ENCODE measurements around the gene NISCH.

Gene NISCH

DNA sequence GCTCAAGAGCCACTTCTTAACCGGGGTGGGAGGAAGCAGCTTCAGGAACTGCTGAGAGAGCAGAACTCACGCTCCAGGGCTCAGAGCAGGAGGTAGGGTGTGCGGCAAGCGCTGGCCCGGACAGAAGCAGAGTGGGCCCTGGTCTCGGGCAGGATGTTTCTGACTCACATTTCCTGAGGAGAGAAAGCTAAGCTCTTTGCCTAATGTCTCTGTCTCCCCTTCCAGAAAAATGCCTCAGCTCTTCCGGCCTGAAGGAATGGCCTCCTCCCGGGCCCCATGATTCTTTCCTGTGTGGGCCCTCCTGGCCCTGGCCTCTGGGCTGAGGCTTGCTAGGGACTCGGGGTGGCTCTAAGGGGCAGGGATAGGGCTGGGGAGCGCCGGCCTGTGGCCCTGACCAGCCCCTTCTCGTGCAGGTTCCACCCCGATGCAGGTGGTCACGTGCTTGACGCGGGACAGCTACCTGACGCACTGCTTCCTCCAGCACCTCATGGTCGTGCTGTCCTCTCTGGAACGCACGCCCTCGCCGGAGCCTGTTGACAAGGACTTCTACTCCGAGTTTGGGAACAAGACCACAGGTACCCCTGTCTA, 35.6 kb downstream of the NISCH start:
- DNase-seq = peak; percentile 71

DNA sequence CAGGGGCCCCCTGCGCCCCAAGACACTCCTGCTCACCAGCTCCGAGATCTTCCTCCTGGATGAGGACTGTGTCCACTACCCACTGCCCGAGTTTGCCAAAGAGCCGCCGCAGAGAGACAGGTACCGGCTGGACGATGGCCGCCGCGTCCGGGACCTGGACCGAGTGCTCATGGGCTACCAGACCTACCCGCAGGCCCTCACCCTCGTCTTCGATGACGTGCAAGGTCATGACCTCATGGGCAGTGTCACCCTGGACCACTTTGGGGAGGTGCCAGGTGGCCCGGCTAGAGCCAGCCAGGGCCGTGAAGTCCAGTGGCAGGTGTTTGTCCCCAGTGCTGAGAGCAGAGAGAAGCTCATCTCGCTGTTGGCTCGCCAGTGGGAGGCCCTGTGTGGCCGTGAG, 36.7 kb downstream of the NISCH start:
- no peak for DNase-seq

DNA sequence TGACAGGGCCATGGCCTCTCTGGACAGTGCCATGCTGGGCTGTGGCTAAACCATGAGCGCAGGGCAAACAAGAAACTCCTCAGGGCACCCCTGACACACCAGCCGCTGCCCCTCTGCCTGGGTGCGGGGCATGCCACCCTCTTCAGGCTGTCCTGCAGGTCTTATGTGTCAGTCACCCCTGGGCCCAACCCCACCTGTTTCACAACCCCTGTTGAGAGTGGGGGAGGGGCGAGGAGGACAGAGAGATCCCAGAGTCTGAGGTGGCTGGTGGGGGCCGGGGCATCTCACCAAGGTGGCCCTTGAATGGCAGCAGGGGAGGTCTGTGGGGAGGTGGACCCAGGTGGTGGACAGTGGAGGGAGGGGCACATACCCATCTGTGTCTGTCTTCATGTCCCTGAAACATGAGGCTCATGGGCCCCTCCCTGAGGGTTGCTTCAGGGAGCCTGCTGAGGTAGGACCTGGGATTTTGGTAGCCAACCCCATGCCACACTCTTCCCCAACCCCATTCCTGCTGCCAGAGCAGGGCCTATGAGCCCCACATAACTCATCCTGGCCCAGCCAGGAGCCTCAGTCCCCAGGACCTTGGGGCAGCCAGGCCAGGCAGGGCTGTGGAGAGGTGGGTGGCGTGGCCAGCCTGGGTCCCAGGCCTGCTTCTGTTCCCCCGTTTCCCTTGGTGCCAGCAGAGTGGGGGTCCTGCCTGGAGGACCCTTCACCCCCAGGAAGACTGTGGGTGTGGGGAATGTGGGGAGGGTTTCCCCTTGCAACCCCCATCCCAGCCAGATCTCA, 38.0 kb downstream of the NISCH start:
- no peak for DNase-seq

DNA sequence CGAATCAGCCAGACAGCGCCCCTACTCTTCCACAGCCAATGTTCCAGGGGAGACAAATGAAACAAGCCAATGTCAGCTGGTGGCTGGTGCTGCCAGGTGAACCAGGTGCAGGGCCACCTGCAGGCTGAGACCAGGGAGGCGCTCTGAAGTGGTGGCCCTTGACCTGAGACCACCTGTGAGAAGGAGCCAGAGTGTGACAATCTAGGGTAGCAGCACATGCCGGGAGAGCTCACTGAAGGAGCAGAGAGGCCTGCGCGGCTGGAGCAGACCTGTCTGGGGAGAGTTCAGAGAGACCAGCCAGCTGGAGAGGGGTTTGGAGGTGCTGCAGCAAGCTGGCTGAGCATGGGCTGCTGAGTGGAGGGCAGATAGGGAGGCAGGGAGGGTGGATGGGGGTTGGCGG, 39.0 kb downstream of the NISCH start:
- DNase-seq = no peak

DNA sequence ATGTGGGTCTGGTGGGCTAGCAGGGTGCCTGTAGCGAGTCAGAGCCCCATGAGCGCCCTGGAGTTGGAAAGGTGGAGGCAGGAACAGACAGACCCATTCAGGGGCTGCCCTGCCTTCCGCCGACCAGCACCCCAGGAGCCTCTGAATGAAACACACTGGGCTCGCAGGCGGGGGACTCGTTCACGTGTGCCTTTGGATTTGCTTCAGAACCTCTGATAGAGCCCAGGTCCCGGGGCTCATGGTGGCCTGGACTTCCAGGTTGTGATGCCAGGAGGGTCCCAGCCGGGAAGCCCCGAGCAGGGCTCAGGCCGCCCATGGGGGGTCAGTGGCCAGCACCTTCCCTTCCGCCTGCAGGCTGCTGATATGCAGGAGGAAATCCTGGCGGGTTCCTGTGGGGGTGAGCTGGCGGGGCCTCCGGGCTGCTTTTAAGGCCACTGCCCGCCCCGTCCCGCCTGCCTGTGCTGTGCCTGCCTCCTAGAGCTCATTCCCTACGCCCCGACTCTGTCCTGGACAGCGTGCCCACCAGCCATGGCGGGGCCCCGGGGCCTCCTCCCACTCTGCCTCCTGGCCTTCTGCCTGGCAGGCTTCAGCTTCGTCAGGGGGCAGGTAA, 39.6 kb downstream of the NISCH start, which contains the start of gene STAB1:
STAB1 (plus strand) TSS at position 453 of the 610 bp plus-strand sequence; CDS start at position 529, 76 bp downstream.
- DNase-seq = peak; percentile 37

DNA sequence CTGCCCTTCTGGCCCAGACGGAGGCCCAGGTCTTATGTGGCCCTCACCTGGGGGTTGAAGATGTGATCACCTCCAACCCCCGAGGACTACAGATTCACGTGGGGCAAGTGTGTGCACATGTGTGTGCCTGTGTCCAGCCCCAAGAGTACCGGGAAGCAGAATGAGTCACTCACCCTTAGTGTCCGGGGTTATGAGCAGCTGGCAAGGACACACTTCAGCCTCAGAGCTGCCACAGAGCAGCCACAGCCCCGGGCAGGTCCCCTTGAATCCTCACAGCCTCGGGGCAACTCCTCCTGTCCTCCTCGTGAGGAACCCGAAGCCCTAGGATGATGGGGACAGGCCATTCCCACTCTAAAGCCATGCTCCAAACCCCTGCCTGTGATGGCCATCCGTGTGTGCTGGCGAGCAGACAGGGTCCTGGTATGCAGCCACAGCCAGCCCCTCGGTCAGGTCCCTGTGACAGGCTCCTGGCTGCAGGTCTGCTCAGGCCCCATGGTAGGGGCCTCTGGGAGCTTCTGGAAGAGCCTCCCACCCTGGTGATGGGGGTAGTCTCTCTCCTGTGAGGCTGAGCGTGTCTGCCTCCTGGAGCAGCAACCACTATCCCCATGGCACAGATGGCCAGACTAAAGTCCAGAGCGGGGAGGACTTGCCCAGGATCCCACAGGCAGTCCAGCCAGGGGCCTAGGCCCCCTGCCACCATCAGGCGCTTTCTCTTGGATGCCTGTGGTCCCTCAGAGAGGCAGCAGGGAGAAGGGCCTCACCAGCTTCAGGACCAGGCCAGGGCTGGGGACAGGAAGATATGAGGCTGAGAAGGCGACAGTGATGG, 40.6 kb downstream of the NISCH start:
- no peak for DNase-seq

DNA sequence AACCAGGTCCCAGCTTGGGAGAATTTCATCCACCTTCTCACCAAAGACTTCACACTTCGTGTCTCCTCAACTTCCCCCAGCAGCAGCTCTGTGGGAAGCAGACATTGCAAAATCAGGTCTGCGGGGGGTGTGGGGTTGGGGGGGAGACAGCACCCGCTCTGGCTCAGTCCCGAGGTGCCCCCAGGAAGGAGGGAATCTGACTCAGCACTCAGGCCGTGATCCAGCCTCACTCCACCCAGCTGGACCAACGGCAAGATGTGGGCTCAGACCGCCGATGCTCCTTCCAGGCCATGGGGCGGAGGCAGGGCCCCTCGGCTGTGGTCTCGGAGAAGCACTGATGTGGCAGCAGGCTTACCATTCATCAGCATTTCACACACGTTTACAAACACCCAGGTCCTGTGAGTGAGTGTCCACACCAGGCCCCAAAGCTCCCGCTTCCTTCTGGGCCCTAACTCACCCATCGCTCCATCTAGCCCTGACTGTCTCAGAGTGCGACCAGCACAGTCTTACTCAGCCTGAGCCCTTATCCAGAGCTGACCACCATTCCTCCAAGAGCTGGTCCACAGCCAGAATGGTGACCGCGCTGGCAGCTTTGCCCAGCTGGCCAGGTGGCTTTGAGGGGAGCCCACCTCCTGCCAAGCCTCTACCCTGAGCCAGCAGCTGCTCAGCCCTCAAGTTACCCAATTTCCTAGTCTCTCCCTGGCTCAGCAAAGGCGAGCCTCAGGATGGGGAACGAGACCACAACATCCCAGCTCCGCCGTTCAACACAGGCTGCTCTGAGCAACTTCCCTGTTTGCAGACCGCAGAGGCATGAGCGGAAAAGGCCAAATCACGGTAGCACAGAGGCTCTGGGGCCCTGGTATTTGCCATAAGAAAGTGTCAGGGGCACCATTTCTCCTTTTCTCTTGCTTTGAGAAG, 43.0 kb downstream of the NISCH start:
- DNase-seq = peak; percentile 92

DNA sequence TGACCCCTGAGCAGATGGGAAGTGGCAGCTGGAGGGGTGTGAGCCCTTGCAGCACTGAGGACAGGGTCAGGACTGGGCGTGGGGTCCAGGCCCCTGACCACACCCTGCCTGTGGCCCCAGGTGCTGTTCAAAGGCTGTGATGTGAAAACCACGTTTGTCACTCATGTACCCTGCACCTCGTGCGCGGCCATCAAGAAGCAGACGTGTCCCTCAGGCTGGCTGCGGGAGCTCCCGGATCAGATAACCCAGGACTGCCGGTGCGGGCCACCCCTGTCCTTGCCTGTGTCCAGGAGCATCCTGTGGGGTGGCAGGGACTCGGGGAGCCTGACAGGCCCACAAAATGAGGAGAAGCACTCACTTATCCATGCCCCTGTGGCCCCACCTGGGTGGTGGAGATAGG, 45.6 kb downstream of the NISCH start:
- no peak for DNase-seq

DNA sequence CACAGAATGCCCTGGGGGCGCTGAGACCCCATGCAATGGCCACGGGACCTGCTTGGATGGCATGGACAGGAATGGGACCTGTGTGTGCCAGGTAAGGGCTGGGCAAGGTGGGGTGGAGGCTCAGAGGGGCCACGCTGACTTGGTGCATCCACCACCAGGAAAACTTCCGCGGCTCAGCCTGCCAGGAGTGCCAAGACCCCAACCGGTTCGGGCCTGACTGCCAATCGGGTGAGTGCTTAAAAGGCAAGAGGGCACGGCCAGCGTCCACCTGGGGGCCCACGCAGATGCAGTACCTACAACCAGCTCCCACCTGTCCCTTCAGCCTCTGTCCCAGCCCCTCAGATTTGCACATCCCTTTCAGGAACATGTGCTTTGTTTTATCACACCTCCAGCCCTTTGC, 46.6 kb downstream of the NISCH start:
- no peak for DNase-seq

DNA sequence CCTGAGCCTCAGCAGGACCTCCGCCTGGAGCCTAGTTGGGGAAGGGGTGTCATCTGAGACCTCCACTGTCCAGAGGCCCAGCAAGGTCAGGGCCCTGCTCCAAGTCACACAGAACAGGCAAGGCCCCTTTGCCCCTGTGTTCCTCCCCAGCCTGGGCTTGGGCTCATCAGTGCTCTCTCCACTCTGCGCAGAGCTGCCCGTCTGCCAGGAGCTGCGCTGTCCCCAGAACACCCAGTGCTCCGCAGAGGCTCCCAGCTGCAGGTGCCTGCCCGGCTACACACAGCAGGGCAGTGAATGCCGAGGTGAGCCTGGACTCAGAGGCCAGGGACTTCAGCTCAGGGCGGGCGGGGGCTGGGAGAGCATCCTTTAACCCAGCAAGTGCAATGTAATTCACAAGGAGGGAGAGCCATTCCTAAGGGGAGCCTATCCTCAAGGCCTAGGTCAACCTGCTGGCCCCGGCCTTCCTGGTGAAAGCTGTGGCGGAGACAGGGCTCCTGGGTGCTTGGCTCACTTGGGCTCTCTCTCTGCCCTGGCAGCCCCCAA, 47.5 kb downstream of the NISCH start:
- no peak for DNase-seq

DNA sequence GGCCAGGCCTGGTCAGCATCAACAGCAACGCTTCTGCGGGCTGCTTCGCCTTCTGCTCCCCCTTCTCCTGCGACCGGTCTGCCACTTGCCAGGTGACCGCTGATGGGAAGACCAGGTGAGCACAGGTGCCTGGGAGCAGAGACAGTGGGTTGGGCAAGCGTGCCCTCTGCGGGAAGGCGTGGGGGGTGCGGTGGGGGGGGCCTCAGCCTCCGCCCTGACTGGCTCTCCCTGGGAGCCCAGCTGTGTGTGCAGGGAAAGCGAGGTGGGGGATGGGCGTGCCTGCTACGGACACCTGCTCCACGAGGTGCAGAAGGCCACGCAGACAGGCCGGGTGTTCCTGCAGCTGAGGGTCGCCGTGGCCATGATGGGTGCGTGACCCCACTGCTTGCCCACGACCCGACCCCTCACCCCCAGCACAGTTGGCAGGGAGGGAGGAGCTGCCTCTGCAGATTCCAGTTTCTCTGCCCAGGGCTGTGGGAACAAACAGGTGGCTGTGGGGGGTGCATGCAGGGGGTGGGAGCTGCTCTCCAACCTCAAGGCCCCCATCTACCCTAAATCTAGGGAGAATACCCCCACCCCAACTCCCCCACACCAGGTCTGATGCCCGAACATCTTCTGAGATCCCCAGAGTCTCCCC, 48.5 kb downstream of the NISCH start:
- DNase-seq = no peak

DNA sequence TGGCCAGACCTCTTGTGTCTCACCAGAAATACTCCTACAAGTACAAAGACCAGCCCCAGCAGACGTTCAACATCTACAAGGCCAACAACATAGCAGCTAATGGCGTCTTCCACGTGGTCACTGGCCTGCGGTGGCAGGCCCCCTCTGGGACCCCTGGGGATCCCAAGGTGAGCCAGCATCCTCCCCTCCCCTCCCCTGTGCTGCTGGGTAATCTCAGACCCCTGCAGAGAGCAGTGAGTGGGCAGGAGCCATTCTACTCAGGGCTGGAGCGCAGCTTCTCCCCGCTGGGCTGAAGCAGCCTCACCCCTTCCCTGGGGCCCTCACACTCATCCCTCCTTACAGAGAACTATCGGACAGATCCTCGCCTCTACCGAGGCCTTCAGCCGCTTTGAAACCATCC, 49.6 kb downstream of the NISCH start:
- DNase-seq = no peak

DNA sequence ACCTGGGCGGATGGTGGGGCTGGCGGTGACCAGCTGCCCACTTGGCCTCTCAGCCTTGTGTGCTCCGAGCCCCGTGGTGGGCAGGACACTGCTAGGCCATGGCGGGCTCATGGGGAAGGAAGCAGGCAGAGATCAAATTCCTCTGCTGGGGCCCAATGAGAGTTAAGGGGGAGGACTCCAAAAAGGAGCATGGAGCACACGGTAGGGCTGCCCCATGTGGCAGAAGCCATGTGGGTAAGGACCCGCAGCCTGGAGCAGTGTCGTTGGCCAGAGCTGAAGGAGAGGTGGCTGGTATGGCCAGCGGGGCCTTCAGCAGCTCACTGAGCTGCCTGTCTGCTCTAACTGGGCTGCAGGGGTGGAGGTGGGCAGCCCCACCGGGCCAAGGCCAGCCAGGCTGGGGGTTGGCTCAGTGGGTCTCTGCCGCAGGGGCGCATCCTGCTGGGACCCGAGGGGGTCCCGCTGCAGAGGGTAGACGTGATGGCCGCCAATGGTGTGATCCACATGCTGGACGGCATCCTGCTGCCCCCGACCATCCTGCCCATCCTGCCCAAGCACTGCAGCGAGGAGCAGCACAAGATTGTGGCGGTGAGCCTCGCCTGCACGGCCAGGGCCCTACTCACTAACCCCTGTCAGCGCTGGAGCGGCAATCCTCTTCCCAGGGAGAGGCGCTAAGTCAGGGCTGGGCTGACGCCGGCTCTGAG, 51.0 kb downstream of the NISCH start:
- DNase-seq = no peak

DNA sequence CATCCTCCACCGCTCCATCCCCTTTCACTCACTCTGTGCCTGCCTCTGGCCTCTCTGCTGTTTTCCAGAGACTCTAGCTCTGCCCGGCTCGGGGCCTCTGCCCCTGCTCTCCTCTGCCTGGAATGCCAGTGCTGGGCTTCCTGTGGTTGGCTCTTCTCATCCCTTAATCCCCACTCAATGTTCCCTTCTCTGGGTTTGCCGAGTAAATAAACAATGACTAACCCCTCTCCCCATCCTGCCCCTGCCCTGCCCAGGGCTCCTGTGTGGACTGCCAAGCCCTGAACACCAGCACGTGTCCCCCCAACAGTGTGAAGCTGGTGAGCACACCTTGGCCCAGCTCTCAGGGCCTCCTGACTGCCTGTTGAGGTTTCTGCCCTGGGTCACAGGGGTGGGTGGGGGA, 52.0 kb downstream of the NISCH start:
- DNase-seq = no peak

DNA sequence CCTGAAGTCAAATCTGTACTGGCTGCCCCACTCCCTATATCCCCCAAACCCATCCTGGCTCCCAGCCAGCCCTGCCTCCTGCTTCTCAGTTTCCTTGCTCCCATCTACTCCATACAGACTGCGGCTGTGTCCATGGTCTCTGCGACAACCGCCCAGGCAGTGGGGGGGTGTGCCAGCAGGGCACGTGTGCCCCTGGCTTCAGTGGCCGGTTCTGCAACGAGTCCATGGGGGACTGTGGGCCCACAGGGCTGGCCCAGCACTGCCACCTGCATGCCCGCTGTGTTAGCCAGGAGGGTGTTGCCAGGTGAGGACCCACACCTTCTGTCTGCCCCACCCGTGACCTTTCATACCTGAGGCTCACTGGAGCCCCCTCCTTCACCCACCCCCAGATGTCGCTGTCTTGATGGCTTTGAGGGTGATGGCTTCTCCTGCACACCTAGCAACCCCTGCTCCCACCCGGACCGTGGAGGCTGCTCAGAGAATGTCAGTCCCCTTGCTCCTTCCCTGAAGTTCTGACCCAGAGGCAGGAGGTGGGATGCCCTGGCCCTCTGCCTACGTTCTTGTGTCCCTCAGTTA, 54.4 kb downstream of the NISCH start:
- DNase-seq = no peak

DNA sequence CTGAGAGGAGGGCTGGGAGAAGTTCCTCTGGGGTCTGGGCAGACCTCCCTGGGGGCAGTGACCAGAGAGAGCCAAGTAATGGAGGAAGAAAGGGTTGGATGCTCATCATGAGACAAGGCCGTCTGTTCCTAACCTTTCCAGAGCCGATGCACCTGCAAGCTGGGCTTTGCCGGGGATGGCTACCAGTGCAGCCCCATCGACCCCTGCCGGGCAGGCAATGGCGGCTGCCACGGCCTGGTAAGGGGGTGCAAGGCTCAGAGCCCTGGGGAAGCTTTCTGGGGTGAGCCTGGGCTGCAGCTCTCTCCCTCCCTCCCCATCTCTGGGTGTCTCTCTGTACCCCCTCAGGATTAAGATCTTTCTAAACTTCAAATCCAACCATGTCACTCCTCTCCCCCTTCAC, 56.1 kb downstream of the NISCH start:
- DNase-seq = no peak

DNA sequence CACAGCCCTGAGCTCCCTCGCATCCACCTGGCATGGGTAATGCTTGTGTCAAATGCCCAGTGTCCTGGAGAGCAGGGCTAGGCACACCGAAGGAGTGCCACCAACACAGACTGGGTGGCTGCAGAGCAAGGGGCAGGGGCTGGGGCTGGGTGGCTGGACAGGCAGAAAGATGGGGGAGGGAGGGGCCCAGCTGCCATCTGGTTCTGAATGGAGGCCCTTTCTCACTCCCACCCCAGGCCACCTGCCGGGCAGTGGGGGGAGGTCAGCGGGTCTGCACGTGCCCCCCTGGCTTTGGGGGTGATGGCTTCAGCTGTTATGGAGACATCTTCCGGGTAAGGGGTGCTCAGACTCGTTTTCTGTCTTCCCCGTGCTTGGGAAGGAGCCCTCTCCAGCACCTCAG, 56.7 kb downstream of the NISCH start:
- no peak for DNase-seq

DNA sequence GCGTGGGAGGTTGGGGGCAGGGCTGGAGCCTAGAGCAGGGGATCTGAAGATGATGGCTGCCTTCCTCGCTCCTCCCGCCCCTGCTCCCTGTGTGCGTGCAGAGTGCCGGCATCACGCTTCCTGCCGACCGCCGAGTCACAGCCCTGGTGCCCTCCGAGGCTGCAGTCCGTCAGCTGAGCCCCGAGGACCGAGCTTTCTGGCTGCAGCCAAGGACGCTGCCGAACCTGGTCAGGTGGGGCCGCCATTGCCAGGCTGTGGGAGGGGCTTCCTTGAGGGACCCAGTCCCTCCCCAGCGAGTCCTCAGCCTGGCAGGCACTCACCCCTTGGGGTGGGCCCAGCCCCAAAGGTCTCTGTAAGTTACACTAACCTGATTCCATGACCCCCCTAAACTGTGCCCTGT, 57.3 kb downstream of the NISCH start:
- no peak for DNase-seq

DNA sequence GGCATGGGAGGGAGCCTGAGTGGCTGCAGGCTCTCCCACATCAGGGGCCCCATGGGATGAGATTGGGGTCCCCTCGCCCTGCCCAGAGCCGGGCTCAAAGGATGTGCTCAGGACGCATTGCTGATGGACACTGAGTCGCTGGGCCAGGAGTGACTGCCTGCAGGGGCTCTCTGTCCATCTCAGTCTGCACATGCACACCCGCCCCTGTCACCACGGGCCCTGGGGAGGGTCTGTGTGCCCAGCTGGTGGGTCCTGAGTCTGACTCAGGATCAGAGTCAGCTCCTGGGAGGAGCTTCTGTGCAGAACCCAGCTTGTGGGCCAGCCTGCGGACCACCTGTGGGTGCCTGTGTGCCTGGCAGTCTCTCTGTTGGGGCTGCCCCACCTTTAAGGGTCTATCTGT, 57.9 kb downstream of the NISCH start:
- no peak for DNase-seq

DNA sequence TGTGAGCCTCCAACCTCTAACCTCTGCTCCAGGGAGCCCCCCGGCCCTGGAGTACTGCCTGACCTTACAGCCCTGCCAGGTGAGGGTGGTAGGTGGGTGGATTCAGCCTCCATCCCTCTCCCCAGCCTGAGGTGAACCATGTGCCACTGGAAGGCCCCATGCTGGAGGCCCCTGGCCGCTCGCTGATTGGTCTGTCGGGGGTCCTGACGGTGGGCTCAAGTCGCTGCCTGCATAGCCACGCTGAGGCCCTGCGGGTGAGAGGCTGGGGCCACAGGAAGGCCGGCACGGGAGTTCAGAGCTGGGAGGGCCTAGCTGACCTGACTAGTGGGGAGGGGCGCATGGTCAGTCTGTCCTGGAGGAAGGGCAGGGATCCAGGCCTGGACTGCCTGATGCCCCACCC, 59.2 kb downstream of the NISCH start:
- DNase-seq = no peak

DNA sequence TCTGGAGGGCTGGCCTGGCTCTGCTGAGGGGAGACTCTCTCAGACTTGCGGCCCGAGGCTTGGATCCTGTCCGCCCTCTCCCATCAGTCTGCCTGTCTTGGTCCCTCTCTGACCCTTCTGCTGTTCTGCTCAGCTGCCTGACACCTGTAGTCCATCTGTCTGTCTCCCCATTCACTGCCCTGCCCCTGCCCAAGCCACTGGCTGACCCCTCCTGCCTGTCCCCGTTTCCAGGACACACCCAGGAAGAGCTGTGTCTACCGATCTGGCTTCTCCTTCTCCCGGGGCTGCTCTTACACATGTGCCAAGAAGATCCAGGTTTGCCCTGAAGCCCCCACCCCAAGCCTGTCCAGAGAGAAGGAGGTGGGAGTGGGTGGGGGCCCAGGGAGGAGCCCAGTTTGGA, 59.8 kb downstream of the NISCH start:
- no peak for DNase-seq
